Thoracic aorta (tissue), 2 donors: ENCODE data around the gene POU2F2. TPM values are rescaled to one million over a fixed set of nuclear protein-coding genes. Genes with fewer than 3 reads are reported as not detected.

Experiments used
- ATAC-seq: fragments of 150-250 bp; one replicate; pipeline ENCODE4 v1.8.0; 2017; ENCODE audit warnings: low read depth; ENCODE audit not compliant: insufficient number of reproducible peaks, low FRiP score
- DNase-seq: peaks from one replicate; pipeline ENCODE4 v3.0.0-alpha.2; 2020; ENCODE audit warnings: low spot score
- H3K27ac ChIP-seq, 2 donors: fragments of 200-600 bp; sonication (generic); 1 replicate in 1 of 2; 2 replicates in 1 of 2; pipeline ENCODE4 v1.5.1; 2016; ENCODE audit warnings: mild to moderate bottlenecking in 2 of 2, moderate library complexity in 2 of 2
- H3K27me3 ChIP-seq: fragments of 200-600 bp; sonication (generic); replicated peaks from 2 replicates; pipeline ENCODE4 v1.6.0; 2016; ENCODE audit warnings: mild to moderate bottlenecking; ENCODE audit not compliant: insufficient read depth
- H3K36me3 ChIP-seq: fragments of 200-600 bp; sonication (generic); one replicate; pipeline ENCODE4 v1.5.1; 2016
- H3K4me1 ChIP-seq, 2 donors: fragments of 200-600 bp; sonication (generic); 1 replicate in 1 of 2; 2 replicates in 1 of 2; pipeline versions ENCODE4 v1.5.1 to v1.6.0; 2016; ENCODE audit warnings: low read depth in 2 of 2, mild to moderate bottlenecking in 1 of 2; ENCODE audit not compliant: control insufficient read depth in 1 of 2
- H3K4me3 ChIP-seq: fragments of 200-600 bp; sonication (generic); 2 replicates; pipeline ENCODE4 v1.5.1; 2016; ENCODE audit warnings: mild to moderate bottlenecking
- H3K9me3 ChIP-seq: fragments of 200-600 bp; sonication (generic); 2 replicates; pipeline ENCODE4 v1.5.1; 2016
- total RNA-seq, 2 donors: library from RNA; depleted of rRNA; stranded (reverse); fragments of >200 nt; gene quantifications; one replicate each; pipeline versions ENCODE4 v1.1.0 to v1.2.3, GENCODE V29; 2016
- TF ChIP-seq, protein P1 (sequence below): fragments of 200-600 bp; sonication (generic); IDR thresholded peaks from one replicate; pipeline ENCODE4 v1.5.1; 2019; ENCODE audit warnings: antibody characterized with exemption

POU2F2 gene
- total RNA-seq, 2 donors from 2014 or later = 0.85 to 5.8 TPM

DNA sequence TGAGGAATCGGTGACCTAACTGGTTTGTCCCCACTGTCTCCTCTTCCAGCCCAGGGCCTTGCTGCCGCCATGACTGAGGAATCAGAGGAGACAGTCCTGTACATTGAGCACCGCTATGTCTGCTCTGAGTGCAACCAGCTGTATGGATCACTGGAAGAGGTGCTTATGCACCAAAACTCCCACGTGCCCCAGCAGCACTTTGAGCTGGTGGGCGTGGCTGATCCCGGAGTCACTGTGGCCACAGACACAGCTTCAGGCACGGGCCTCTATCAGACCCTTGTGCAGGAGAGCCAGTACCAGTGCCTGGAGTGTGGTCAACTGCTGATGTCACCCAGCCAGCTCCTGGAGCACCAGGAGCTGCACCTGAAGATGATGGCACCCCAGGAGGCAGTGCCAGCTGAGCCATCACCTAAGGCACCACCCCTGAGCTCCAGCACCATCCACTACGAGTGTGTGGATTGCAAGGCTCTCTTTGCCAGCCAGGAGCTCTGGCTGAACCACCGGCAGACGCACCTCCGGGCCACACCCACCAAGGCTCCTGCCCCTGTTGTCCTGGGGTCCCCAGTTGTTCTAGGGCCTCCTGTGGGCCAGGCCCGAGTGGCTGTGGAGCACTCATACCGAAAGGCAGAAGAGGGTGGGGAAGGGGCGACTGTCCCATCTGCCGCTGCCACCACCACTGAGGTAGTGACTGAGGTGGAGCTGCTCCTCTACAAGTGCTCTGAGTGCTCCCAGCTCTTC is 53.5 kb downstream of the POU2F2 start:
- Histone ChIP-seq H3K36me3 (peaks cover 36% of the 10 kb centered on the region), H3K27ac (no peak overlapping the region)
- no peak for ATAC-seq

DNA sequence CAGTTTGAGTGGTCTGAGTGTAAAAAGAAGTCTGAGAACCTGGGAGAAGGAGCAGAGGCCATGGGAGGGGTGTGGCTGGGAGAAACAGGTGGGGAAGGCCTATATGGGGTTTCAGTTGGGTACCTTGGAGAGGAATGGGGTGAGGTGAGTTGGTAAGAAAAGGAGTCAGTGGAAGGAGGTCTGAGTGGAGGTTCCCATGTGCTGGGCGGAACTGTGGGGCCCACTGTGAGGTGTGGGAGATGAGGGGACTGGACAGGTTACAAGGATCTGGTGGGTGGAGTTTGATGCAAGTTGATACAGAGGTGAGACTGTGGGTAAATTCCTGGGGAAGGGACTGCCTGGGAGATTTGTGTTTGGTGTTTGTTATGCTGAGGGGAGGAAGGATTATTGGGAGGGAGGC is 54.2 kb downstream of the POU2F2 start:
- TF ChIP-seq, protein P1, sequence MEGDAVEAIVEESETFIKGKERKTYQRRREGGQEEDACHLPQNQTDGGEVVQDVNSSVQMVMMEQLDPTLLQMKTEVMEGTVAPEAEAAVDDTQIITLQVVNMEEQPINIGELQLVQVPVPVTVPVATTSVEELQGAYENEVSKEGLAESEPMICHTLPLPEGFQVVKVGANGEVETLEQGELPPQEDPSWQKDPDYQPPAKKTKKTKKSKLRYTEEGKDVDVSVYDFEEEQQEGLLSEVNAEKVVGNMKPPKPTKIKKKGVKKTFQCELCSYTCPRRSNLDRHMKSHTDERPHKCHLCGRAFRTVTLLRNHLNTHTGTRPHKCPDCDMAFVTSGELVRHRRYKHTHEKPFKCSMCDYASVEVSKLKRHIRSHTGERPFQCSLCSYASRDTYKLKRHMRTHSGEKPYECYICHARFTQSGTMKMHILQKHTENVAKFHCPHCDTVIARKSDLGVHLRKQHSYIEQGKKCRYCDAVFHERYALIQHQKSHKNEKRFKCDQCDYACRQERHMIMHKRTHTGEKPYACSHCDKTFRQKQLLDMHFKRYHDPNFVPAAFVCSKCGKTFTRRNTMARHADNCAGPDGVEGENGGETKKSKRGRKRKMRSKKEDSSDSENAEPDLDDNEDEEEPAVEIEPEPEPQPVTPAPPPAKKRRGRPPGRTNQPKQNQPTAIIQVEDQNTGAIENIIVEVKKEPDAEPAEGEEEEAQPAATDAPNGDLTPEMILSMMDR = no peak
- Histone ChIP-seq H3K9me3 (no peaks in the 10 kb centered on the region), H3K36me3 (peaks cover 36% of the 10 kb centered on the region), H3K4me1 (peaks cover 0 to 25% of the 10 kb centered on the region in 2 donors), H3K27ac (no peak overlapping the region), H3K27me3 (no peaks in the 10 kb centered on the region), H3K4me3 (no peak overlapping the region)
- ATAC-seq = no peak
- DNase-seq = no peak

More for the DNA sequence above, 53.5 kb downstream of the POU2F2 start:
- no peak for DNase-seq
- Histone ChIP-seq H3K4me1 (peaks cover 0 to 25% of the 10 kb centered on the region in 2 donors), H3K9me3 (no peaks in the 10 kb centered on the region), H3K4me3 (no peak overlapping the region), H3K27me3 (no peaks in the 10 kb centered on the region)
- TF ChIP-seq, protein P1 = no peak

DNA sequence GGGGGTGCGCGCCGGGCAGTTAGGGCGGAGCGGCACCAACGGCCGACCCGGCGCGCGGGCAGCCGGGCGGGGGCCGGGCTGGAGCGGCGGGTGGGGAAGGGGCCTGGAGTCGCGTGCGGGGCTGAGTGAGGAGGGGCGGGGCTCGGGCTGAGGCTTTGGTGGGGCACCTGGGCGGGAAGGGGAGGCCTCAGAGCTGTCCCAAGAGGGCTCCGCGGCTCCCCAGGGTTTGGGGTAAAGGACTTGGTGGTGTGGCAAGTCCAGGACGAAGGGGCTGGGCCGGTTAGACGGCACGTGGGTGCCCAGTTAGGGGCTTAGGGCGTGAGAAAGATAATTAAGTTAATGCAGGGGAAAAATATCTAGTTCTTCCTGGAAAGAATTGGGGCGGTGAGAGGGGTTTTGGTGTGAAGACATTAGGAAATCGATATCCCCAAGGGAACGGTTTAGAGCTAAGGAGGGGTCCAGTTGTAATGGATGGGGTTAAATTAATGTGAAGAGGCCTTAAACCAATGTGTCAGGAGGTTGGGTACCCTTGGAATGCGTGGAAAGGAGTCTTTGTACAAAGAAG is 55.8 kb downstream of the POU2F2 start:
- DNase-seq = no peak
- Histone ChIP-seq H3K27me3 (no peaks in the 10 kb centered on the region), H3K36me3 (peaks cover 32% of the 10 kb centered on the region), H3K4me3 (peak overlapping the region; percentile 89), H3K4me1 (peaks cover 0 to 25% of the 10 kb centered on the region in 2 donors), H3K9me3 (no peaks in the 10 kb centered on the region), H3K27ac (peak overlapping the region; percentile 76 to 77)
- TF ChIP-seq, protein P1 = no peak
- ATAC-seq = no peak

DNA sequence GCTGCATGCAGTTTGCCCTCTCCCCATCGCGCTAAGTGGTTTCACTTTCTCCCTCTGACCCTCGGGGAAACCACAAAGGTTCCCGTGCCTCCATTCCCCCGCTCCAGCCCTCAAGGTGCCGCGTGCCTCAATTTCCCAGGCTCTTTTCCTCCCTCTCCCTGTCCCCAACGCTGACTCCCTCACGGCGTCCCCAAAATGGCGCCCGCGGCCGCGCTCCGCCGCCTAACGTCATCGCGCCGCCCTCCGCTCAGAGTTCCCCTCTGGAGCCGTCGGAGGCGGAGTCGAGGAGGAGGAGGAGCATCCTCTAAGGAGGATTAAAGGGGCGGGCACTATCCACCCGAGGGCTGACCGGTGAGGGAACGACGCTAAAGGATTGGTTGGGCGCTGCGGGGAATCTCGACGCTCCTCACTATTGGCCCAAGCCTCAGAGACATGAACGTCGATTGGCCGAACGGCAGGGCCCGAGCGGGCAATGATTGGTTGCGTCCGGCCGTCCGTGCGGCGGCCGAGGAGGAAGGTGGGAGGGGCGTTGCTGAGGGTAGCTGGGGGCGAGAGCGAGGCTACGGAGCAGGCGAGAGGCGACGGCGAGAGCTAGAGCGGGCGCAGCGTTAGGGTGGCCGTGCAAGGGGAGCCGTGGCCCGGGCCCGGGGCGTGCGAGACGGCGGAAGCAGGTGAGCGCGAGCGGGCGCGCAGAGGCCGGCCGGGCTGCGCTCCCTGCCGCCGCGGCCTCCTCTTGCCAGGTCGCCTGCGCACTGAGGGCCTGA is 56.4 kb downstream of the POU2F2 start, which contains the start of gene ZNF574:
Gene ZNF574 (plus strand): TSS at position 551 of the 764 bp plus-strand sequence. CDS start 2,441 bp downstream, outside the sequence.
- Histone ChIP-seq H3K4me3 (peak within 1 kb of the TSS; percentile 89), H3K27me3 (no peaks in the 10 kb centered on the region), H3K9me3 (no peaks in the 10 kb centered on the region)

More for the DNA sequence above, 56.4 kb downstream of the POU2F2 start, which contains the start of gene ZNF574:
- Histone ChIP-seq H3K27ac (peak within 1 kb of the TSS; percentile 94 to 98), H3K36me3 (peaks cover 25% of the 10 kb centered on the region), H3K4me1 (peaks cover 0 to 26% of the 10 kb centered on the region in 2 donors)
- peak; percentile 97 for ATAC-seq
- TF ChIP-seq, protein P1 = no peak
- DNase-seq = peak; percentile 98
